ENCODE results near the gene HDAC8.

- no peak for TF ChIP-seq POLR2A (IDR thresholded peaks at IDR 0.05; ENCODE audit: low read depth)
- no peak for TF ChIP-seq CTCF (IDR thresholded peaks at IDR 0.05)
- no peak for TF ChIP-seq EP300 (IDR thresholded peaks at IDR 0.05)
- no peak for TF ChIP-seq POLR2AphosphoS5 (IDR thresholded peaks at IDR 0.05)
Measured at GRCh38 chrX:72573158-72573511, 492 bp upstream of the HDAC8 start.
